Measurements from ENCODE around the gene THPO. TPM values are rescaled to one million over a fixed set of nuclear protein-coding genes. Genes with fewer than 3 reads are reported as not detected.
A peak's percentile ranks its signal among the peaks of the same experiment; 100 is the strongest.

The THPO gene
- total RNA-seq (2013; cell fraction: nucleolus; rRNA removed): not detected in 2 replicates
- total RNA-seq (2014; rRNA removed): not detected in 2 replicates
- not detected in 2 replicates for total RNA-seq (2014; rRNA removed; fragmentation: Illumina TruSeq; extraction: Trizol)
- total RNA-seq (2021): not detected in 2 replicates
- not detected for polyA plus RNA-seq (2011; ENCODE audit: low read depth)
- polyA plus RNA-seq (2011; rRNA removed): not detected in 2 replicates
- not detected in 2 replicates for polyA plus RNA-seq (2011; cell fraction: cytosol; rRNA removed)
- polyA plus RNA-seq (2011; cell fraction: nucleus; rRNA removed): not detected in 2 replicates
- not detected in 2 replicates for polyA plus RNA-seq (2012)
- polyA plus RNA-seq (2014; fragmentation: Illumina TruSeq; extraction: Trizol): not detected in 2 replicates
- not detected for polyA plus RNA-seq (2014; fragmentation: Nextera tagmentation; extraction: Ambion mirVana)
- not detected in 2 replicates for polyA plus RNA-seq (2014; rRNA removed)
- not detected for polyA plus RNA-seq (2016; fragmentation: Nextera tagmentation; extraction: Ambion mirVana)
- not detected in 2 replicates for polyA minus RNA-seq (2011; rRNA and poly(A)+ RNA removed)
- polyA minus RNA-seq (2011; cell fraction: cytosol; rRNA and poly(A)+ RNA removed): not detected in 2 replicates
- polyA minus RNA-seq (2011; cell fraction: nucleus; rRNA and poly(A)+ RNA removed): not detected in 2 replicates
- Bru-seq, nascent RNA: percentile 12 among the genes with signal in this experiment
- BruChase-seq, experiment 1, labeled RNA remaining after a 6-hour chase: not detected
- BruChase-seq, experiment 2, labeled RNA remaining after a 2-hour chase: not detected
- long read RNA-seq, experiment 1: 0 reads
- long read RNA-seq, experiment 2: 0 reads

DNA sequence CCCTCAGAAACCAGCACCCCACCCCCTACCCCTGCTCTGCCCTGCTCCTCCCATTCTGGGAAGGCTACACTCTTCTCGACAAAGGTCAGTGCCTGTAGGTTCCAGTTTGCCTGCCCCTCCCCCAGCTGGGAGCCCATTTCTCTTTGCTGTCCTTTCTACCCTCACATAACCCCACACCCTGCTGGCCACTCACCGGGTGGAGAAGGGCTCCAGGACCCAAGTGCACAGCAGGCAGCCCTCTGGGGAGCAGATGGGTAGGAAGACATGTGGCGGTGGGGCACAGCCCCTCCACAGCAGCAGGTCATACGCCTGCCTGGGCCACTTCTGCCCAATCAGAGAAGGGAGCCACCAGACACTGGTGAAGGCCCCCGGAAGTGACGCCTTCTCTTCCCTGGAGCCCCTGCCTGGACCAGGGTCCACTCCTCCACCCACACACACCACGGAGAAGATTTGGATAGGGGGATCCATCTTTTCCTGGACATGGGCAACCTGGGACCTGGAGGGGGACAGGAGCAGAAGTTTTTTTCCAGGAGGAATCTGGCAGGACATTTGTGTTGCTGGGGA lies at the start of gene THPO:
Gene THPO (minus strand): TSS at position 326 of the 564 bp plus-strand sequence. CDS start 1,948 bp downstream, outside the sequence.
- peaks cover 17 to 20% of the 10 kb centered on the region in 2 experiments for H3K27me3 ChIP-seq (replicated peaks in 1 of 2; ENCODE audit: control insufficient read depth in 2 of 2, insufficient read depth in 2 of 2, low read length in 1 of 2)
- H3K4me1 ChIP-seq (ENCODE audit: control insufficient read depth, insufficient read depth, low read length): no peaks in the 10 kb centered on the region
- ChIA-PET CTCF (interaction anchor here (0.6 kb wide), 1 partner anchor 137 kb away, joined by 3 read pairs; no protein-coding TSS in a partner anchor), SMC1A (ENCODE audit: uncharacterized antibody, unreplicated experiment) (no interaction called here), RAD21 (ENCODE audit: unreplicated experiment) (no interaction called here), POLR2A (no interaction called here)
- H3K27ac ChIP-seq (ENCODE audit: control insufficient read depth, insufficient read depth): no peak within 1 kb of the TSS
- BruUV-seq (replicated peaks): no TSS peak
- DNase-seq (ENCODE audit: low read depth, low spot score): no peak
- H2AFZ ChIP-seq (ENCODE audit: control insufficient read depth, low read depth, low read length): no peak within 1 kb of the TSS
- TF ChIP-seq RFX5 (IDR thresholded peaks at IDR 0.05; ENCODE audit: low read depth, low read length) (no peak), RCOR1 (conservative IDR thresholded peaks at IDR 0.05; ENCODE audit: low read depth, low read length) (no peak), SMAD5 (IDR thresholded peaks at IDR 0.05; ENCODE audit: low read depth) (no peak), MTA2 (IDR thresholded peaks at IDR 0.05; ENCODE audit: low read depth) (no peak), BACH1 (IDR thresholded peaks at IDR 0.05; ENCODE audit: borderline replicate concordance) (no peak), NFYB (IDR thresholded peaks at IDR 0.05; ENCODE audit: insufficient read depth, low read depth, low read length) (no peak), SUPT20H (IDR thresholded peaks at IDR 0.05; ENCODE audit: borderline replicate concordance, control insufficient read depth, low read depth, low read length) (no peak), HDGF (IDR thresholded peaks at IDR 0.05) (no peak), SRF (IDR thresholded peaks at IDR 0.05; ENCODE audit: low read depth in 2 of 2, low read length in 2 of 2) (no peak), FOS (IDR thresholded peaks at IDR 0.05; ENCODE audit: borderline replicate concordance, extremely low read depth, insufficient read length) (no peak), NRF1 (conservative IDR thresholded peaks at IDR 0.05; ENCODE audit: low read depth, low read length) (no peak)
- H3K4me2 ChIP-seq (ENCODE audit: control insufficient read depth, insufficient read depth): no peak within 1 kb of the TSS
- 28% methylated on average over 7 of the region's 7 CpGs for WGBS (ENCODE audit: insufficient coverage, insufficient replicate concordance, low lambda C conversion rate, missing lambda C conversion rate)
- no peaks in the 10 kb centered on the region for H3K79me2 ChIP-seq (ENCODE audit: control insufficient read depth, insufficient read depth, low read length)
- ATAC-seq: no peak; the same call in 2 of the 3 replicates
- H3K9ac ChIP-seq (ENCODE audit: control insufficient read depth, insufficient read depth, low read length): no peak within 1 kb of the TSS
- no peaks in the 10 kb centered on the region for H3K9me3 ChIP-seq (replicated peaks; ENCODE audit: control insufficient read depth, insufficient read depth, low read length)
- intact Hi-C loops (cut with micrococcal nuclease; ENCODE audit: unreplicated experiment) (no loop called here), in situ Hi-C loops (cut with MboI) (no loop called here)
- FAIRE-seq: no peak
- no peaks in the 10 kb centered on the region for H4K20me1 ChIP-seq (ENCODE audit: control insufficient read depth, insufficient read depth)
- H3K36me3 ChIP-seq (ENCODE audit: control insufficient read depth in 2 of 2, insufficient read depth in 2 of 2, low read length in 1 of 2): no peaks in the 10 kb centered on the region
- H3K4me3 ChIP-seq: no peak within 1 kb of the TSS
